Tibial artery (tissue), 4 donors: ENCODE results near the gene RNGTT.

Experiments
- DNase-seq, 2 donors: peaks; one replicate each; pipeline ENCODE4 v3.0.0-alpha.2; 2019
- H3K27ac ChIP-seq, 2 donors: fragments of 200-600 bp; sonication (generic) in 1 of 2; 1 replicate in 1 of 2; 2 replicates in 1 of 2; pipeline ENCODE4 v1.5.1; 2018 to 2019; ENCODE audit warnings: mild to moderate bottlenecking in 1 of 2
- H3K27me3 ChIP-seq, 2 donors: fragments of 200-600 bp; sonication (generic) in 1 of 2; one replicate each; pipeline versions ENCODE4 v1.5.1 to v1.6.0; 2016 to 2019
- H3K36me3 ChIP-seq, 3 donors: fragments of 200-600 bp; sonication (generic) in 2 of 3; one replicate each; pipeline ENCODE4 v1.5.1; 2016 to 2019; ENCODE audit warnings: mild to moderate bottlenecking in 2 of 3
- H3K4me1 ChIP-seq, 4 donors: fragments of 200-600 bp; sonication (generic) in 2 of 4; 1 replicate in 3 of 4; 2 replicates in 1 of 4; pipeline ENCODE4 v1.5.1; 2016 to 2019
- H3K4me3 ChIP-seq, 2 donors: fragments of 200-600 bp; sonication (generic) in 1 of 2; 1 replicate in 1 of 2; 2 replicates in 1 of 2; pipeline ENCODE4 v1.5.1; 2018 to 2019; ENCODE audit warnings: mild to moderate bottlenecking in 2 of 2
- H3K9me3 ChIP-seq, 3 donors: fragments of 200-600 bp; sonication (generic) in 1 of 3; one replicate each; pipeline ENCODE4 v1.5.1; 2016 to 2019
- CTCF ChIP-seq, 2 experiments: fragments of 200-600 bp in 1 of 2; fragments of 450-650 bp in 1 of 2; IDR thresholded peaks; one replicate each; pipeline ENCODE4 v1.5.1; 2017 to 2019; ENCODE audit warnings: antibody characterized with exemption in 2 of 2, mild to moderate bottlenecking in 1 of 2, moderate library complexity in 1 of 2
- intact Hi-C: fragments of 100-400 bp; cut with DNase I; formaldehyde crosslinking; loops from one replicate; pipeline ENCODE4 v1.15.0; 2023; ENCODE audit warnings: low total_unique reads

Gene RNGTT

GRCh38 chr6:88866856-88867255, 96.6 kb downstream of the RNGTT start:
- peaks cover 0 to 39% (median 13%) of the 10 kb centered on the region in 4 donors for H3K4me1 ChIP-seq
- H3K9me3 ChIP-seq = no peaks in the 10 kb centered on the region
- H3K27ac ChIP-seq = no peak overlapping the region
- no peak for DNase-seq
- intact Hi-C loops = no loop called here
- no peak for TF ChIP-seq CTCF (IDR thresholded peaks at IDR 0.05)
- peaks cover 0 to 7% (median 0%) of the 10 kb centered on the region in 3 donors for H3K36me3 ChIP-seq
- no peak overlapping the region for H3K4me3 ChIP-seq
- no peaks in the 10 kb centered on the region for H3K27me3 ChIP-seq

- no peaks in the 10 kb centered on the region for H3K27me3 ChIP-seq
- no peak for DNase-seq
- no peak for TF ChIP-seq CTCF (IDR thresholded peaks at IDR 0.05)
- H3K27ac ChIP-seq = no peak overlapping the region
- intact Hi-C loops = no loop called here
- no peak overlapping the region for H3K4me3 ChIP-seq
- peaks cover 0 to 7% (median 0%) of the 10 kb centered on the region in 3 donors for H3K36me3 ChIP-seq
- H3K4me1 ChIP-seq = peaks cover 0 to 35% (median 13%) of the 10 kb centered on the region in 4 donors
- no peaks in the 10 kb centered on the region for H3K9me3 ChIP-seq
These were observed 98.1 kb downstream of the RNGTT start for GRCh38 chr6:88865275-88865674.

GRCh38 chr6:88864359-88865054, 98.9 kb downstream of the RNGTT start:
- peaks cover 0 to 7% (median 0%) of the 10 kb centered on the region in 3 donors for H3K36me3 ChIP-seq
- no peaks in the 10 kb centered on the region for H3K27me3 ChIP-seq
- H3K9me3 ChIP-seq = no peaks in the 10 kb centered on the region
- H3K27ac ChIP-seq = no peak overlapping the region
- H3K4me1 ChIP-seq = peaks cover 0 to 28% (median 11%) of the 10 kb centered on the region in 4 donors
- H3K4me3 ChIP-seq = no peak overlapping the region
- no peak for TF ChIP-seq CTCF (IDR thresholded peaks at IDR 0.05)
- intact Hi-C loops = no loop called here
- DNase-seq = no peak

- TF ChIP-seq CTCF (IDR thresholded peaks at IDR 0.05) = no peak
- intact Hi-C loops = no loop called here
- Histone ChIP-seq H3K4me1 (peaks cover 0 to 7% (median 3%) of the 10 kb centered on the region in 4 donors), H3K27ac (no peak overlapping the region), H3K27me3 (no peaks in the 10 kb centered on the region), H3K9me3 (no peaks in the 10 kb centered on the region), H3K4me3 (no peak overlapping the region), H3K36me3 (peaks cover 0 to 7% (median 0%) of the 10 kb centered on the region in 3 donors)
- DNase-seq = no peak
These were observed 103.1 kb downstream of the RNGTT start for GRCh38 chr6:88860310-88860709.

GRCh38 chr6:88858455-88858854, 105.0 kb downstream of the RNGTT start:
- no peak for DNase-seq
- no peak overlapping the region for H3K27ac ChIP-seq
- TF ChIP-seq CTCF (IDR thresholded peaks at IDR 0.05) = no peak
- H3K27me3 ChIP-seq = no peaks in the 10 kb centered on the region
- H3K4me1 ChIP-seq = peaks cover 0 to 15% (median 5%) of the 10 kb centered on the region in 4 donors
- H3K4me3 ChIP-seq = no peak overlapping the region
- H3K36me3 ChIP-seq = peaks cover 0 to 7% (median 0%) of the 10 kb centered on the region in 3 donors
- no peaks in the 10 kb centered on the region for H3K9me3 ChIP-seq
- intact Hi-C loops = no loop called here
